GM19099 (cell line): ENCODE results near the gene INHA.
A peak's percentile ranks its signal among the peaks of the same experiment; 100 is the strongest.

Experiments
- POLR2A ChIP-seq: IDR thresholded peaks from 3 replicates; pipeline ENCODE4 v1.6.1; 2011; ENCODE audit warnings: low read depth; ENCODE audit not compliant: insufficient read length; ENCODE audit errors: extremely low read depth

INHA gene

DNA sequence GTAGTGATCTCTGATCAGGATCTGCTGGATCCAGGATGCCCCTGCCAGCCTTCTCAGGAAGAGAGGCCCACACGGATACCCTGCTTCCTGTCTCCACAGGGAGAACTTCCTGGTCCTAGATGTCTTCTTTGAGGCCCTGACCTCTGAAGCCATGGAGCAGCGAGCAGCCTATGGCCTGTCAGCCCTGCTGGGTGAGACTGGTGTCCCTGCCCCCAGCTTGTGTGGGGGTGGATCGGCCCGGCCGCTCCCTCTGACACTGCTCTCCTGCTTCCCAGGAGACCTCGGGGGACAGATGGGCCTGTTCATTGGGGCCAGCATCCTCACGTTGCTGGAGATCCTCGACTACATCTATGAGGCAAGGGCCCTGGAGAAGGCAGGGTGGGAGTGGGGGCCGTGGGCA, 35.1 kb upstream of the INHA start:
- no peak for TF ChIP-seq POLR2A

- no peak for TF ChIP-seq POLR2A
These were observed 34.2 kb upstream of the INHA start for GRCh38 chr2:219537657-219538488.

- TF ChIP-seq POLR2A: no peak
These were observed 33.6 kb upstream of the INHA start for GRCh38 chr2:219538504-219538951.

GRCh38 chr2:219538956-219539788, 32.9 kb upstream of the INHA start:
- no peak for TF ChIP-seq POLR2A

DNA sequence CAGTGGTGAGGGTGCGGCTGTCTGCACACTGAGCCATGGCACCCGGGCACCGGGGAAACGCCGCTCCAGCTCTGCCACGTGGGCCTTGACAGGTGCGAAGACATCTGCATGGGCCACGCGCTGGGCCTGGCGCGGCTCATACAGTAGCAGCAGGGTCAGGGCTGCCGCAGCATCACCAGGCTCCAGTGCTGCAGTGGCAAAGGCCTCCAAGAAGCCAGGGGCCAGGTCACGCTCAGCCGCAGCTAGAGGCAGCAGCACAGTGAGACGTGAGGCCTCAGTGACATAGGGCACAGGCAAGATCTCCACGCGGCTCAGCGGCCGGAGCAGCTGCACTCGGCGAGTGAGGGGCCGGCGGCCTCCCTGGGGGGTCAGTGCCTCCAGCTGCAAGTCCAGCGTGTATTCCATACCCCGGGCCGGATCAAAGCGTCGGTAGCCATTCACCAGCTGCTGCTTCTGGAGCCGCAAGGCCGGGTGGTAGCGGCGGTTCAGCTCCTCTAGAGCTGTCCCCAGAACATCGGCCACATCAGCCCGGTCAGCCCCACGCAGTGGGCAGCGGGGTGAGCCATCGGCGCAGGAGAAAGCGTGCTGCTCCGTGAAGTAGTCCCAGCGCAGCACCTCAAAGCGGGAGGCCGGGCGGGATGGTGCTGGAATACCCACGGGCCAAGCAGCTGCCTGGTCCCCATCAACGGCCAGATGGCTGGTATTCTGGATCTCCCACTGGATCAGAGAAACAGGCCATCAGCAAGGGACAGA, 32.0 kb upstream of the INHA start:
- no peak for TF ChIP-seq POLR2A

DNA sequence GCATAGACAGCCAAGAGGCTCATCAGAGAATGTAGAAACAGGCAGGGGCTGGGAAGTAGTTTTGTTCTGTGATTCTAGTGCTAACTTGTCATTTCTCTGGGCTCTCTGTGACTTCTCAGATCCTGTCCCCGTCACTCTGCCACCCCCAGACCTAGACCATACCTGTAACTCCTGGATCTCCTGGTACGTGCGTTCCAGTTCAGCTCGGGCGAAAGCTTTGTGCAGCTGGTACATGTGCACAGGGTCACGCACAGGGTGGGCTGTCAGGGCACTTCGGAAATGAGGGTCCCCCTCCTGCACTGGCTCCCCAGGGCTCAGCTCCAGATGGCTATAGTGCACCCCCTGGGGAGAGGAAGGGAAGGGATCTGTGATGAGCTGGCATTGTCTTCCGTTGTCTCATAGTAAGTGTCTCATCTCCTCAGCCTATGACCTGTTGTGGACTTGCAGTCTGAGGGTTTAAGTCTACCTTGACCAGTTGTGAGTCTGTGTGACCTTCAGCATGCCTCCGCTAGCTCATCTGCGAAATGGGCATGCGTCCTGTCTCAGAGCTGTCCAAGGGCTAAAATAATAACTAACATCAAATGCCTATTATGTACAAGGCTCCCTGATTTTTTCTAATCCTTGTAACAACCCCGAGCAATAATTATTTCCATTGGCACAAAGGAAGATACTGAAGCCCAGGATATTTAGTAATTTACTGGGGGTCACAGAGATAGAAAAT, 31.2 kb upstream of the INHA start:
- TF ChIP-seq POLR2A: no peak

DNA sequence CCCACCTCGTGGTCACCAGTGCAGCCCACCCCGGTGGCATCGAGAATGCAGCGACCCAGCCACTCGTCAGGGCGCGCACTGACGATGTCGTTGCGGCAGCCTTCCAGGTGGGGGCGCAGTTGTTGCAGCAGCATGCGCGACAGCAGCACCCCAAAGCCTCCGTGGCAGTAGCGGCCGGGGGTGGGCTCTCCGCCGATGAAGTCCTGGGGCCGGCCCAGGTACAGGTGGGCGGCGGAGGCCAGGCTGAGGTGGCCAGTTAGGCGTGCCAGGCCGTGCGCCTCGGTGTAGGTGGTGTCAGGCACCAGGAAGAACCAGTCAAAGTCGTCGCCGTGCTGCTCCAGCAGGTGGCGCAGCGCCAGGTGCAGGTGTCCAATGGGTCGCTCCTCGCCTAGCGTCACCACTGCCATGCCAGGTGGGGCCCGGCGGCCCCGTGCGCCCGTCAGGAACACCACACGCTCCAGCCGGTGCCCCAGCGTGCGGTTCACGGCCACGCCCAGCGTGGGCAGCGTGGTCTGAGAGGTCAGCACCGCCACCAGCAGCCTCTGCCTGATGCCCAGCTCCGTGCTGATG, 30.4 kb upstream of the INHA start:
- no peak for TF ChIP-seq POLR2A

DNA sequence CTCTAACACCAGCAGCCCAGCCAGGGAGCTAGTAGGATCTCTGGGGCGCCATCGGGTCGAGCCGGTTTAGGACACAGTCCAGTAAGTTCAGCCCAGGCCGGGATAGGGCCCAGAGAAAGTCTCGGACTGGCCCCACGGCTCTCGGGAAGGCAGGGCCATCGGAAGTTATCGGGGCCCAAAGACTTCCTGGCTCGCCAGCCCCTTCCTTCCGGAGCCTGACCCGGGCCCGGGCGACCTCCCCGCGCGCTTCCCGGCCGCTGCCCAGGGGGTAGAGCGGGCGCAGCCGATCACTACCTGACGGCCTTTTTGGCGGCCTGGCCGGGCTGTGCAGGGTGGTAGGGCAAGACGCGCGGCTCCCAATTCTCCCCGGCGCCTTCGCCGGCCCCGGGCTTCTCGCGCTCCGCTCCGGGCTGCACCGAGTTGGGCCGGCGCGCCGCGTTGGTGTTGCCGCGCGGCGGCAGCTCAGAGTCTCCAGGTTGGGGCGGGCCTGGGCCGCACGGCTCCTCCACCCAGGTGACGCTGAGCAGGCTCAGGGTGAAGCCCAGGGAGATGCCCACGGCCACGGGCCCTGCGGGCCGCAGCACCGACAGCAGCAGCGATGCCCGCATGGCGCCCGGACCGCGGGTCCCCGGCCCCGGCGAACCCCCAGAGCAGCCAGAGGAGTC, 29.0 kb upstream of the INHA start:
- no peak for TF ChIP-seq POLR2A

- peak; percentile 66 for TF ChIP-seq POLR2A
These were observed 28.3 kb upstream of the INHA start, which contains the start of the genes CHPF and TMEM198 for GRCh38 chr2:219543596-219544358. TSS of gene CHPF (minus strand) at chr2:219543809. CDS start at chr2:219543538, 271 bp downstream. TSS of gene TMEM198 (plus strand) at chr2:219544028. CDS start at chr2:219544728, 700 bp downstream.

- no peak for TF ChIP-seq POLR2A
These were observed 27.5 kb upstream of the INHA start for GRCh38 chr2:219544567-219544966.

DNA sequence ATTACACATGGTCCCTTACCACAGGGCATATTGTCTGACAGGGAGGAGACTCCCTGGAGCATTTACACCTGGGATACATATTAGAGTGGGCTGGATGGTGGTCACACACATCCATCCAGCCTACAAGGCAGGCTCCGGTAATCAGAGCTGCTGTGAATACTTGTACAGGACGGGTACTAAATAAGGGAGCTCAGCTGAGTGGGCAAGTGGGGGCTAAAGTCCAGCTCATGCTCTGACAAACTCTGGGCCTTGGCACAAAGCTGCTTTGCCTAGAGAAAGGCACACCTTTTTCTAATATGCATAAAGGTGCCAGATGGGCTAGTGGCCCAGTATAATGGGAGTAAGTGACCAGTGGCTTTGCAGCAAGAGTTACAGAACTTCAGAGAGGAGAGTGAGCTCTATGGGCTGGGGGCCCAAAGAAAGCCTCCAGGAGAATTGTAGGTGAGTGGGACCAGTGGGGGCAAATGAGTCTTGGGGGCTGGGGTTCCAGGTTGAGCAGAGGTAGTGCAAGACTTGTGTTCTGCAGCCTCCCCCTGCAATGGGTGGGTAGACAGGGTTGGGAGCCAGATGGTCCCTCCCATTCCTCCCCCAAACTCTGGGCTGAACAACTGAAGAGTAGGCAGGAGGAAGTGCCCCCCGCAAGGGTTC, 26.7 kb upstream of the INHA start:
- TF ChIP-seq POLR2A: no peak

DNA sequence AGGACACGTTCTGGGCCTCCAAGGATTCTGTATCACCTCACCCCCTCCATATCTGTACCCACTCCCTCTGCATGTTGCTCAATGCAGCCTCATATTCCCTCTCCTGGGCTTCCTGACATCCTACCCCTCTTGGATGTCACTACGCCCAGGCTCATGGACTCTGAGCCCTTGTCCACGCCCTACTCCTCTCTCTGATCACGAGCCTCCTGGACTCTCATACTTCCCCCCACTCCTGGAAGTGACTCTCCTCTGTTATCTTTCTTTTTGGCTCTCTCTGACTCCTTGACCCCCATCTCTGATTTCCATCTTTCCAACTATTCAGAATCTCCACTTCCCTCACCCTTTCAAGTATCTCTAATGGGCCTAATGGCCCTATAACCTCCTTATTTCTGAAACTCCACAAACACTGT, 26.2 kb upstream of the INHA start:
- TF ChIP-seq POLR2A: no peak

DNA sequence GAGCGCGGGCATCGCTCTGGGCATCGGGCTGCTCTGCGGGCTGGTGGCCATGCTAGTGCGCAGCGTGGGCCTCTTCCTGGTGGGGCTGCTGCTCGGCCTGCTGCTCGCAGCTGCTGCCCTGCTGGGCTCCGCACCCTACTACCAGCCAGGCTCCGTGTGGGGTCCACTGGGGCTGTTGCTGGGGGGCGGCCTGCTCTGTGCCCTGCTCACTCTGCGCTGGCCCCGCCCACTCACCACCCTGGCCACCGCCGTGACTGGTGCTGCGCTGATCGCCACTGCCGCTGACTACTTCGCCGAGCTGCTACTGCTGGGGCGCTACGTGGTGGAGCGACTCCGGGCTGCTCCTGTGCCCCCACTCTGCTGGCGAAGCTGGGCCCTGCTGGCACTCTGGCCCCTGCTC, 24.5 kb upstream of the INHA start:
- TF ChIP-seq POLR2A: no peak

GRCh38 chr2:219548990-219549389, 23.1 kb upstream of the INHA start:
- no peak for TF ChIP-seq POLR2A
